NCI-H1092 treated with DMSO at 0.1 percent for 48 hours (cell line): ENCODE data around the gene LMO7.

Source experiments
- DNase-seq: peaks from one replicate; lab custom pipeline; 2025; lab: John Stamatoyannopoulos, UW

Gene LMO7

DNA sequence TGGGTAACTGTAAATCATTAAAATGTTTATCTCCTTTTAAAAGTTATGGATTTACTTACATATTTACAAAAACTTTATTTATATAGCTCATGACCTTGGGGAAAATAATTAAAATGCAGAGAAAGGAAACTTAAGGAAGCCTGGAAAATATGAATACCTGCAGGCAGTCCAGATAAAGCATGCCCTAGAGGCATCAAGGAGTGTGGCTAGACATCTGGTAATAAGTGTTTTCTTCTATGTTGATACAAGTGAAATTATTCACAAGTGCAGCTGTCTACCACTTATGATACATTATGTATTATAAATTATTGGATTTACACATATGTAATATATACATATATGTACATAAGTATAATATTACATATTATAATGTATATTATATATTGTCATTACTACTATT is 207.9 kb downstream of the LMO7 start:
- no peak for DNase-seq

DNA sequence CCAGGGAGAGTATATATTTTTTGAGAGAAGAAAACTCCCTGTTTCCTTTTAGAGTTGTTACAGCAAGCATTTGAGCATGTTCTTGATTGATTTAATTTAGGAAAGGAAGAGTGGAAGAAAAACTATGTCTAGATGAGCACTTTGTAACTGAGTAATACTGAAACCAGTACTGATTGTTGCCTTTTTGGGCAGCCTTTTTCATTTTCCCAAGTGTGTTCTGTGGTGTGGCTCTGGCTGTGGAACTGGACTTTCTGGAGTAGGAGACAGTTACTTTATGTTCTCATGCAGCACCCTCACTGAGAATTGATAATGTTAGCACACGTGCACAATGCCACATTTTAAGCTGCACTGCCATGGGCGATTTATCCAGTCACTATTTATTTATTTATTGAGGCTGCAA is 211.5 kb downstream of the LMO7 start:
- DNase-seq: no peak

DNA sequence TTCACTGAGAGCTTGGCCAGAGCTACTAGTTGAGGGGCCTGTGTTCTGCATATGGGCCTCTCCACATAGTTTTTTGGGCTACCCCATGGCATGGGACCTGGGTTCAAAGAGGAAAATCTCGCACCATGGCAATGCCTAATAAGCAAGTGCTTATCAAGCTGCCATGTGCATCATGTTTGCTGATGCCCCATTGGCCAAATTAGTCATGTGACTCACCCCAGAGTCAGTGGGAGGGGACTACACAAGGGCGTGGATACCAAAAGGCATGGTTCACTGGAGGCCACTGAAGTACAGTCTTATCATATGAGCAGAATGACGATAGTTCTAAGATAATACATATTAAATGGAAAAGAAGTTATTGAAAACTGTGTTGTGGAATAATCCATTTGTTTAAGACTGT is 214.8 kb downstream of the LMO7 start:
- DNase-seq: no peak

DNA sequence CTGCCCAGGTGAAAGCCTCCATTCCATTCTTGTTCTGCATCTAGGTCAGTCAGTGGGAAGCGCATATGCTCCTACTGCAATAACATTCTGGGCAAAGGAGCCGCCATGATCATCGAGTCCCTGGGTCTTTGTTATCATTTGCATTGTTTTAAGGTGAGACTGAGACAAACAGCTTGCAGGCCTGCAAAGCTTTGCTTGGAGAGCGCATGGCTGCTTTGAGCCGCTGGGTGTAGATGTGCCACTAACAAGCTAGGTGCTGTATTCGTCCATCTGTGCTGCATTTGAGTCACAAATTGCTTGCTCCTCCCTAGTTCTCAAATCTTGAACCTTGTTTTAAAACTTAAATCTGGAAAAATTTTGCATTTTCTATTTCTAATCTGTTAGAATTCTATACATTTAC is 219.1 kb downstream of the LMO7 start:
- DNase-seq: no peak

DNA sequence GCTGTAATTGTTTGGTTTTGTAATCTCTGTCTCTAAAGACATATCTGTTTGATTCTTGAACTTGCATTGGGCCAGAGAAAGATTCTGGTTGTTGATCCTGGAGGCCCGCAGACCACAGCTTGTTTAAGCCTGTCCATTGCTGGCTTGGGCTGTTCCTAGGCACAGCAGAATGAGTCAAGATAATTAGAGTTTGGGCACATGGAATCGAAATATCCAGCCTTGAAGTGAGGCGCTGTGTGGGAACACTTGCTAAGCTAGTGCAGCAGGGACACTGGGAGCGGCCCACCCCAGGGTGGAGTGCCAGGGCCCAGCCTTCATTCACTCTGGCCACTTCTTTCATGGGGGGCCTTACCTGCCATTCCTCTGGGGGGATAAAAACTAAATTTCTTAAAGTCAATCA is 219.7 kb downstream of the LMO7 start:
- DNase-seq: no peak

DNA sequence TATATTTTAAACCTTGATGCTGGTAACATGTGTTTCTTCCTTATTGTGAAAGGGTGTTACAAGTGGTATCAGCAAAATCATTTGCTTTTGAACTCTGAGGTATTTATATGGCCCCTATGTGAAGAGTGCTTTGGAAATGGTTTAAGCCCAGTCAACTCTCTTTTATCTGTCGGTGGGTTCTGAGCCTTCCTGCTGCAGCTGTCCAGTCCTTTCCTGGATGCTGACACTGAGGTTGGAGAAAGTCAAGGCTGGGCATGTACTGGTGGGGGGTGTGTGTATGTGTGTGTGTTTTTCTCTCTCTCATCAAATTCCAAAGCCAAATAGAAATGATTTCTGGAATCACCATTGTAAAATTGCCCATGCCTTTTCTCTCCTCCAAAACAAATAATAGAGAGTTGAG is 221.2 kb downstream of the LMO7 start:
- no peak for DNase-seq

DNA sequence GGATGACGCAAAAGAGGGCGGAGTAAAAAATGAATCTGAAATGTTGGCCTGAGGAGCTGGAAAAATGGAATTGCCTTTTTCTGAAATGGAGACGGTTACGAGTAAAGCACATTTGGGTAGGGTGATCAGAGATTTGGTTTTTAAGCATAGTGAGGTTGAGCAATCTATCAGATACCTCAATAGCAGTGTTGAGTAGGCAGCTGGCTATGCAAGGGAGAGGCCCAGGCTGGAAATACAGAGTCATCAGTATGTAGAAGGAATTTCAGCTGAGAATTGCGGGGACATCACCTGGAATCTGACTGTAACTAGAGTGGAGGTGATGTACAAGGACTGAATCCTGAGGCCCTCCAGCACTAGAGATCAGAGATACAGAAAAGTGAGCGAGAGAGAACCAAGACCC is 224.8 kb downstream of the LMO7 start:
- no peak for DNase-seq

DNA sequence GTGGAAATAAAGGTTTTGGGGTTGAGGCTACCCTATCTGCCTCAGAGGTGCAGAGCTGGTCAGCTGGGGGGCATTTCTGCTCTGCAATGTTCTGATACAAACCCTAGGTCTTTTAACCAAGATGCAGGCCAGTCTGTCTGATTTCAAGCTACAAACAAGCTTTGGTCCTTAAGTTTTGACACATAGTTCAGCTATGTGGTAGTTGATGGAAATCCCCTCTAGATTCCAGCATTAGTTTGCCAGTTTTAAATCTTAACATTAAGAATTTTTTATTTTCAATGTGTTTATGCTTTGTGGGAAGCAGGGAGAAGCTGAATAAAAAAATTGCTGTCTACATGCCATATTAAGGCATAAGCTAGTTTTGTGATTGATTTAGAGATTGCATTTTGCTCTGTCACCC is 225.7 kb downstream of the LMO7 start:
- DNase-seq: no peak

DNA sequence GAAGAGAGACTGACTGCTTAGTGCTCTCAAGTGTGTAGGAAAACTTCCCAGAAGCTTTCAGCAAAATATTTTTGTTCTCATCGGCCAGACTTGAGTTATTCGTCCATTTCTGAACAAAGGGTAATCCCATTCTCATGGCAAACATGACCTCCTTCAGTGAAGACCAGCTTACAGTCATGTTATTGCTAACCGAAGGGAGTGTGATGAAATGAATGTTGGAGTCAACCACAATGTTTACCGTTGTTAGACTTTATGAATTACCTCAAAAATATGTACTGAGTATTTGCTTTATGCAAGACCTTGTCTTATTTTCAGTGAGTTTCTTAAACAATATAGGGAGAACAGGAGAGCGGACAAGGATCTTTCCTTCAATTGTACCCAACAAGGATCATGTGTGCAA is 228.6 kb downstream of the LMO7 start:
- no peak for DNase-seq

DNA sequence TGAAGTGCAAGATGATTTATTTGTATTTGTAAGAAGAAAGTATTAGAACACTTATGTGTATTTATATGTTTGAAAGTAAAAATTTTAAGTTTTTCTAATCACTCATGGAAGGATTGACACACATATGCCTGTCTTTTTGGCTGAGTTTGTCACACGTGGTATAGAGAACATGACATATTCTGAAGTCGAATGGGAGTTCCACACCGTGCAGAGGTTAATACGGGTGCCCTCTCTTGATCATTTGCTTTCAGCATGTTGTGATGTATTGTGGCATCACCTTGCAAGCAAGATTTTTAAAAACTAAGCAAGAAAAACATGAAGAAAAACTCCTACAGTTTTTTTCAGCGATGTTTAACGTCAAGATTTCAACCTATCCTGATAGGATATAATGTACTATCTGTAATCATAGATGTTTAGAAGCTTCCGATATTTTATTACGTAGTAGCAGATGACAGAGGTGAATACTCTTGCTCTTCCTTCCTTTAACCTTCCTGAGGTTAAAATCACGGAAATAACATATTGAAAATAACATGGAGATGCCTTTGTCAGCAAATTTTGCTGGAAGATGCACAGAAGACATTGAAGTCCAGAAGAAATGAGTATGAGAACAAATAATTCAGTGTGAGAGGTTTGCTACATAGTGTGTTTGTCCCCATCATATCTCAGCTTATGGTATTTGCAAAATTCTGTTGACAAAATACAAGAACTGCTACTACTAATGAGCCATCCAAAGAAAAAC is 231.4 kb downstream of the LMO7 start:
- DNase-seq: no peak

DNA sequence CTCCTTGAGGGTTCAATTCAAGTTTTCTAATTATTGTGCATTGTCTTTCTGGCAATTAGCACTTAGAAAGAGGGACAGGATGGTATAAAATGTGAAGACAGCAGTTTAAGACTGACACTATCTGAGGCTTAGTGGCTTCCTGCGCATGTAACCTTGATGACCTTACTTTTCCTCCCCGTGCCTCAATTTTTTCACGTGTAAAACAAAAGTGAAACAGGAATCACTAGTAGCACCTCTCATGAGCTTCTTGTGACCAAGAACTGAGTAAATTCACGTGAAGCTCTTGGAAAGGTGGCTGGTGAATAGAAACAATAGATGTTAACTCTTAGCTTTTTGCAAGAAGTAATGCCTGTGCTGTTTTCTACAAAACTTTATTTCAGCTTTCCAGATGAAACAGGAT is 233.9 kb downstream of the LMO7 start:
- DNase-seq: no peak

DNA sequence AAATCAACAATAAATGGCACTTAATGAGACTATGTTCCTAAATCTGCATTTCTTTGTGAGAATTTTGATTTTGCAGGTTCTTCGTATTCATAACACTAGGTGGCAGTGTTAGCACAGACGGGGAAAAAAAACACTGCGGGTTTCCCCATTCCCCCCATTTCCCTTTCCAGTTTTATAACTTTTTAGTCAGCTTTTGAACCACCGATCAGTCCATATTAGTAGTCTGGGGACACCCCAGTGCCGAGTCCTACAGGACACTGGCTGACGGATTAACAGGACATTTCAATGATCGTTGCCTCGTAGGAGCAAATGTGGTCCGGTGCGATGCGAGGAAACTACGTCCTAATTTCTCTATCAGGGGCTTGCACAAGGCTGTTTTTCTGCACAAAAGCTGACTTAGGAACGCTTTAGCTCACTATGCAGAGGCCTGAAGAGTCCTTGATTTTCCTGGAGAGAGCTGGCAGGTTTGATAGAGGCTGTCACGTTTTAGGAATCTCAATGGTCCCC is 234.3 kb downstream of the LMO7 start:
- peak; percentile 58 for DNase-seq

DNA sequence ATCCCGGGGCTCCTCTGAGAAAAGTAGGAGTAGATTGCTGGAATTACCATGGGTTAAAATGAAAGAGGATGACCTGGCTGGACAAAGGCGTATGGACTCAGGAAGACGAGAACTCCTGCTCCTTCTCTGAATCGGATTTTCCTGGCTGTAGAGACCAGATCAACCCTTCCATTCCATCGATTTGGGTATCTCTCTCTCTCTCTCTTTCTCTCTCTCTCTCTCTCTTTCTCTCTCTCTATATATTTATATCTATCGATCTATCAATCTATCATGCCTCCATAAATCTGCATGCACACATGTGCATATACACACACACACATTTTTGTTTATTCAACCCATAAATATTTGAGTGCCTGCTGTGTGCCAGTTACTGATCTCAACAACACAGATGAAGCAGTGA is 234.9 kb downstream of the LMO7 start:
- DNase-seq: no peak

DNA sequence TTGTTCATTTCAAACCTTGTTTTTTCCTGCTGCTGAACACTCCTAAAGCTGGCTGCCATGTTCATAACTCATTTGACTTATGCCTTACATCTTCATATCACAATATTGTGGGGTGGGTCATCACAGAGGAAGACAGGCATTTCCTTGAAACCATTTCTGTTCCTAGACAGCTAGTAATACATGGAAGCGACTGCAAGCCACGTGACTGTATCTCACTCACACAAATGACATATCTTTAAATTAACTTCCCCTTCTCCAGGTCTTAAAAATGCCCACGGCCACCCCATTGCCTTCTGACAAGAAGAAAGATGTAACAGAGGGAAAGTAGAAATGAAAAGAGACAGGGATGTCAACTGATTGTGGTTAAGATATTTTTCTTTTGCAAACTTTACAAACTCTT is 236.8 kb downstream of the LMO7 start:
- no peak for DNase-seq

DNA sequence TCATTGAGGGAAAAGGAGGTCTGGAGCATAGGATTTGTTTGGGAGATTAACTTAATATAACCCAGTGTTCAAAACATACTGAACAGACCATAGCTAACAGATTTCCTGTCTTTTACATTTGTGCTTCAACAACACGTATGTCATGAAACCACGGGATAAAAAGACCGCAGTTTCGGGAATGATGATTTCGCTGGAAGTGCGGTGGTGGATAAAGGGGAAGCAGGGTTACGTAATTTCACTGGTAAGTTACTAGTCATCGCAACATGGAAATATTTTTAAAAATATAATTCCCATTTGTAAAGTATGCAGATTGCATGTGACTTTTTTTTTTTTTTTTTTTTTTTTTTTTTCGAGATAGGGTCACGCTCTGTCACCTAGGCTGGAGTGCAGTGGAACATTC is 237.4 kb downstream of the LMO7 start:
- no peak for DNase-seq

DNA sequence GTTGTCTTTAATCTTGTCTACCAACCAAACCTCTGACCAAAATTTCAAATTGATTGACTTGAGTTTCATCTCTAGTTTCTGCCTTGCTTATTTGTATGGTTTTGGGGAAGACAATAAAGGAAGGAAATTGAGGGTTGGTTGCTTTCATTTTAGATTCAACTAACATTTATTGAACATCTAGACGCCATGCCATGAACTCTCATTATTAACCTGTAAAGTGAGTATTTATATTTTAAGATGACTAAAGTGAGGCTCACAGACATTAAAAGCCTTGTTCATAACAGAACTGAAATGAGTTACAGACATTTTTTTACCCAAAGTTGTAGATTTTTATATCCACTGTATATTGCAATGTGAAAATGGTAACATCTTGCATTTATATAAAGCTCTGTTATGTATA is 239.3 kb downstream of the LMO7 start:
- DNase-seq: no peak

DNA sequence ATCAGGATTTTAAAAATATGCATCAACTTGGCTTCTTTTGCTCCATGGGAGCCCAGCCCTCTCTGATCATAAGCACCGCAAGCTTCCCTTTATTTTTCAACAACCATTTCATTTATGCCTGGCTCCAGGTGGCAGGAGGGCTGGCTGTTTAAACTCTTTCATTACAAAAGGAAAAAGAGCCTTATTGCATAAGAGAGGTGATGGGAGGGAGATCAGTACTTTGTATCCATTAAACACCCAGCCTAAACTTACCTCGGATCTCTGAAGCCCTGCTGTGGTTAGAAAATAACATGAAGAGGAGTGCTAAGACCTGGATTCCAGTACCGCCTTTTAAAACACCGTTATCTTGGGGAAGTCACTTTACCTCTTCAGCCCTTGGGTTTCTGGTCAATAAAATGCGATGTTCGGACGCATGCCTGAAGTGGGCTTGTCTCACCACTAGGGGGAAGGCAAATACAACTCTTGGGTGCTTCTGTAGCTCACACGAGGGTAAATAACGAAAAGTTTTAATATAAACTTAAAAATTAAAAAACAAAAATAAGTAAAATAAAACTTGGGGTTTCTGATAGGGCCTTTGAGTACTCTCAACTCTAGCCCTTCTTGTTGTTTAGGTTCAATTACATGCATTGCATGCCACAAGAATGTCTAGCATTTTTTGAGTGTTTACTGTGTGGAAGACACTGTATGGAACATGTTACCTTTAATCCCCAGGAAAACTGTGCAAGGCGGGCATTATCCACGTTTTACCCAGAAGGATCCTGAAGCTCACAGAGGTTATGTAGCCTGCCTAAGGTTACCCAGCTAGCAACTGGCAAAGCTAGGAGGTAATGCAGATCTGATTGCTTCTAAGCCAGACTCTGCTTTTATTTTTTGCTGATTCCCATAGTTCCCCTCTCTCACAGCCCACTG is 240.3 kb downstream of the LMO7 start:
- DNase-seq: peak; percentile 85

DNA sequence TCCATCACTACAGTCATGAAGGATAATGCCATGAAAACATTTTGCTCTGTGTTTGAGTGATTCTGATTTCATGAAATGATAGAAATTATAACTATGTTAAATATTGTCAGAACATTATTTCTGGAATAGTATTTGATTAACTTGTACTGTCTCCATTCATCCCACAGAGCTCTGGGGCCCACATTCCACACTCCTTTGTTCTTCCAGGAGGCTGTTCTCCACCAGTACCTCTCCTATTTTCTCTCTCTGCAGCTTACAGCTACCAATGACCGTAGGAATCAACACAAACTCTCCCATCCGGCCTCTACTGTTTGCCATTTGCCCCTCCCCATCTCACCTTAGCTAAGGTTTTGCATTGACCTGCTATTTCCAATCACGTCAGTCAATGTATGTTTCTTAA is 240.9 kb downstream of the LMO7 start:
- DNase-seq: no peak

DNA sequence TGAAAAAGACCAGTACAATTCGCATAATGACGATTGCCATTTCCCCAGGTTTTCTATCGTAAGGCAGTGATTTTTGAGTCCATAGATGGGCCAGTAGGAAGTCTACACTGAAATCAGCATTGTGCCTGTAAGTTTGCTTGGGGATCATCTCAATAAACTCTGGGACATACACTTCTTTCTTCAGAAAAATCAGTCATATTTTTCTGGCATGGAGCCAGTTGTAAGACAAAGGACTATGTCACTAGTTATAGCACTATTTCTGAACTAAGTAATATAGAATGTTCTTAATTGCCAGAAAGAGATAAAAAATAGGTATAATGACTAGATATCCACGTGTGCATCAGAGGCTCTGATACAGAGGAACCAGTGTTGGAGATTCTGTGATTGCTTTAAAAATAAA is 243.5 kb downstream of the LMO7 start:
- no peak for DNase-seq

DNA sequence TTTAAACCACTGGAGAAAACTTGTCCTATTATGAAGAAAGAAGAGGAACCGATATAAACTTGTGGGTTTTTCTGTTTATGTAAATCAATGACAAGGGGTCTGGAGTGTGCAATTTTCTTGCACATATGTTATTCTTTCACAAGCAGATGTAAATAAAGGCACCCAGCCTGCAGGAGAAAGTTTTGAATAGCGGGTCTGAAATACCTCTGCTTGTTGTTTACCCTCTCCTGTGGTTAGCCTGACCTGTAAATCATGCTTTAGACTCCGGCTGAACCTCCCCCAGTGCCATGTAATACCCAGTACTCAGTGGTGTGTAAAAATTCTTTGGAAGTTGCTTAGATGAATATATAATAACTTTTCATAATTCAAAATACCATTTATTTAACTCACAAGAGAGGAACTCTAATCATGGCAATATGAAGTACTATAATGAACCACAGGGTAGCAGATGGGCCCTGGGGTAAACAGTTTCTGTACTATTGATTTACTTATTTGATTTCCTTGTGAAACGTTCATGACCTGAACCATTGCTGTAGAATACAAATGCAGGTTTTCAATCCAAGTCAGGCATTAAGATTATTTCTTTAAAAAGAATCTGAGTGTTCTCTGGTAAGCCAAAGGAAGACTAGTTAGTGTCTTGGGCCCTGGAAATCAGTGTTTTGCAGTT is 245.1 kb downstream of the LMO7 start:
- no peak for DNase-seq

DNA sequence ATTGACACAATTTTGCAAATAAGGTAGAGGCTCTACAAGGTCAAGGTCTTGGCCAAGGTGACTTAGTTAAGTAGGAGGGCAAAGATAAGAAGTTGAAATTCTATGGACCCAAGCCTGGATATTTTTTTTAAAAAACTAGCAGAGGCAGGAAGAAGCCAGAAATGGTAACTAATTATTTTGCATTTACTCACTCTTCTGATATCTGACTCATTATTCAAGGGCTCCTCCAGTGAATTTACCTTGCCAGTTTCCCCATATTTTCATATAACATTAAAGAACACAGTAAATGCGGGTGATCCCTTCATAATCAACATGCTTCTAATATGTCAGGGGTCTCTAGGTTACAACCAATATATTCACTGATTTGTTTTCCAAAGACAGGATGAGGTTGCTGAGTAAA is 246.1 kb downstream of the LMO7 start:
- no peak for DNase-seq

DNA sequence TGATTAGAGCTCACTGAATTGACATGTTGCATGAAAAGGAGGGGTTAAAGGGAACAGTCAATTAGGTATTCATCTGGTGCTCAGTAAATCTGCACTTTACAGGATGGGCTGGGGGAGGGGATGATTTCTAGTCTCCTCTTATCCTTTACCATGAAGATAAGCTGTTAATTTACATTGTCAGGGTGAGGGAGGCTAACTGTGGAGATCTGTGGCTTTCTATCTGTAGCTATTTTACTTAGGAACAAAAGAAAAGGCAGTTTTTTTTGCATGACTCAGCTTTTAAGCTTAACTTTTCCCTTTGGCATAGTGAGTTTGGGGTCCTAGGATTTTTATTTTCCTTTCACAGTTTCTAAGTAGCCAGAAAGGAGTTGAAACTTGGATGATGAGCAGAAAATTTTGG is 253.3 kb downstream of the LMO7 start:
- no peak for DNase-seq

DNA sequence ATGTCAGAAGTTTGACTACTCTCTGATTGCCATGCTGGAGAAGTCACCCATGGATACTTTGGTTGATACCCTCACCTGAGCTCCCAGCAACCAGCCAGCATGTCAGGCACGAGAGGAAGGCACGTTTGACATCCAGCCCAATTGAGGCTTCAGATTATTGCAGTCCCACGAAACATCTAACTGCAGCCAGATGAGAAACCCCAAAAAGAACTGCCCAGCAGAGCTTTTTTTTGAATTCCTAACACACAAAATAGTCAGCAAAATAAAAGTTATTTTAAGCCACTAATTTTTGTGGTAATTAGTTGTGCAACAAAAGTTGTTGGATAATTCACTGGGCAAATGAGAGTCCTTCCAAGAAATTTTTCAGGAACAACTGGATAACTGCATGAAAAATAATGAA is 259.0 kb downstream of the LMO7 start:
- no peak for DNase-seq
